Stimulated activated CD4-positive, alpha-beta T cell treated with anti-CD3 and anti-CD28 coated beads, Interleukin-15, amount 100 ng/mL, for 1 hour (primary cell): ENCODE data around the gene GPR161.
"Not testable (repeated sequence)": the region's sequence is repeated elsewhere in the genome, so short reads cannot be mapped to it uniquely, and the experiment has no call there.

Source experiments
- DNase-seq, 2 donors: peaks; one replicate each; pipeline ENCODE4 v3.0.0-alpha.2; 2020; ENCODE audit warnings: low read depth in 1 of 2, low spot score in 1 of 2

Gene GPR161

DNA sequence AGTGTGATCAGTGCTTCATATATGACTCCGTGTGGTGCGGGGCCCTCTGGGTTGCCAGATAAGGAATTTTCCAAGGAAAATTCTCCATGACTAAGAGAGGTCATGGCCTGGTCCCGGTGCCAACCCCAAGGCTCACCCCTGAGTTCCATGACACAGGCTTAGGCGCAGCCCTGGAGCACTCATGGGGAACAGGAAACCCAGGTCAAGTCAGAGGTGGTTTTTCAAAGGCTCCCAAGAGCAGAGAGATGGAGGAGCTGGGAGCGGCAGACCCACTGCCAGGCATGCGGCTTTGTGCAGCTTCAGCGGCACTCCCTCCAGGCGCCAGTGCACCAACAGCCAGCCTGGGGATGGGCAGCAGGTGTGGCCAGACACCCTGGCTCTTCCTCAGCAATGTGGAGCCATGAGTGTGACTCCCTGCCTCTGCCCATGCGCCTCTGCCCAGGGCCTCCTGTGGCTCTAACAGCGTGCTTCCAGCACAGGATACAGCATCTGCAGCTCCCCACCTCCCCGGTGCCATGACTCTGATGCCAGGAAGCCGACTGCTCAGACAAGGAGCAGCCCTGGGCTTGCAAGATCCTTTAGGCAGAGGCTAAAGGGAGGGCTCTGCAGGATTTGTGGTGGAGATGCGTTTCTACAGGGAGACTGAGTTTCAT is 47.3 kb downstream of the GPR161 start:
- no peak for DNase-seq

DNA sequence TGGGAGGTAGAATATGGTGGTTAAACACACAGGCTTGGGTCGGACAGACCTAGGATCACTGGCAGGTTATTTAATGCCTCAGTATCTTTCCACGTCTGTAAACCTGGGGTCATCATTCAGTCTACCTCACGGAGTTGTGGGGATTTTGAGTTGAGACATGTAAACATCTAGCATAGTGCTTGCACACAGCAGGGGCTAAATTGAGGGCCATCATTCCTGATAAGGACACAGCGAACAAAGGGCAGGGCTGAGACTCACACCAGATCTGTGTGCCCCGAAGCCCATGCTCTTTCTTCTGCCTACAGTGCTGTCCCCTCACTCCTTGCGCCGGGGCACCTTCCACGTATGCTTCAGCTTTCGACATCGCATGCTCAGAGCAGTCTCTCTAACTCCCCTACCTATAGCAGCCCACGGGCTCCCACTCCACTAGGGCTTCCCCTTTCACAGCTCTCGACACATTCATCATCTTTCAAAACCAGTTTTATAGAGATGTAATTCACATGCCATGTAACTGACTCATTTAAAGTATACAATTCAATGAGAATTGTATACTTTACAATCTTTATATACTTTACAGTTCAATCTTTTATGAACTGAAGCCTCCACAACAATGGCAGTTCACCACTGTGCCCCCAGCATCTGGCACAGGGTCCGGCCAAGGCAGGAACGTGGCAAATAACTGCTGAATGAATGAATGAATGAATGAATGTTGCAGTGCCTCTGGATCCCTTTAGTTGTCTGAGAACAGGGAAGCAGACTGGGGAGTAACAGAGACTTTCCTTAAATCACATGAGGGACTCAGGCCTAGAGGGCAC is 48.0 kb downstream of the GPR161 start:
- DNase-seq, result no peak

DNA sequence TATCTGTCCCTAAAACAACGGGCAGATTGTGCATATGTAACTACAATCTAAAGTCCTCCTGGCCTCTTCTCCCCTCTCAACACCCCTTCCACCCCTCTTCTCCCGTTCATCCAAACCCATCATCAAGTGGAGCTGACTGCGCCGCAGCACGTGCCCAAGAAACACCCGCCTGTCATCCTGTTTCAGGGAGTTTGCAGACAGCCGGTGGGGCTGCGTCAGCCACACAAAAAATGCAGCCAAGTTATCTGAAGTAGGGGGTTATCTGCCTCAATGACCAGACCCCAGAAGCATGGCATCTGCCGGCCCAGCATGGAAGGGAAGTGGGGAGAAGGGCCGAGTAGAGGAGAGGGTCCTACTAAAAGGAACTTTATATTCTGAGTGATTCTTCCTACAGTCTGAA is 49.0 kb downstream of the GPR161 start:
- DNase-seq, result no peak

DNA sequence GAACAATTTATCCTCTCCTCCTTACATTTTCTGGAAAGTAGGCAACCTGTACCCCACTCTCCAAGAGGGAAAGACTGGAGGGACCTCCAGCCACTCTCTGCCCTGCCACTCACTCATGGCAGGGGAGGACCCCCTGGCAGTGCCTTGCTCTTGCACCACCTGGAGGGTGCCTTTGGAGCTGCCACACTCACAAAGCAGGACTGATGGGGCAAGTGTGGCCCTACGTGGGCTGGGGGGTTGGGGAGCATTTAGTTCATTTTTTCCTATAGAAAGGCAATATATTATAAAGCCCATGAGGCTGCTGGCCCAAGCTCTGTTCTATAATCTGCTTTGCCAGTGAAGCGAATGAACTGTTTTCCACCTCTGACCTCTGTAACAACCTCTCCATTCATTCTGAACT is 50.3 kb downstream of the GPR161 start:
- DNase-seq, result no peak

DNA sequence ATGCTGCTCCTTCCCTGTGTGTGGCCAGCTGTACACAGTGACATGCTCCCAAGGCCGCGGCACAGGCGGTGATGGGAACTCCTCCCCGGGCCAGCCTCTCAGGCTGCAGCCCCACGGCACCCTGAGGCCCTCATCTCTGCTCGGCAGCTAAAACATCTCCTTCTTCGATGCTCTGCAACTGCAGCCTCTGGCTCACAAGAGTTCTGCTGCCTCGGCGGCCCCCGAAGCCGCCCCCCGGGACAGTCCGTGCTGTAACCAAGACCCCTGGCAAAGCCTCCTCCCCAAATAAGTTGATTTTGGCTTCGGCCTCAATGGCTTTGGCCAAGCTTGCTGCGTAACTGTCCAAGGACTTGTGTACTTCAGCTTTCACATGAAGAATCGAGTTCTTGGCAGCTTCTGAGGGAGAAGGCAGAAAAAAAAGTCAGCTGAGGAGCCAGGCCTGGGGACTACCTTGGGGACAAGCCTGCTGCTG is 51.3 kb downstream of the GPR161 start:
- DNase-seq, result no peak

DNA sequence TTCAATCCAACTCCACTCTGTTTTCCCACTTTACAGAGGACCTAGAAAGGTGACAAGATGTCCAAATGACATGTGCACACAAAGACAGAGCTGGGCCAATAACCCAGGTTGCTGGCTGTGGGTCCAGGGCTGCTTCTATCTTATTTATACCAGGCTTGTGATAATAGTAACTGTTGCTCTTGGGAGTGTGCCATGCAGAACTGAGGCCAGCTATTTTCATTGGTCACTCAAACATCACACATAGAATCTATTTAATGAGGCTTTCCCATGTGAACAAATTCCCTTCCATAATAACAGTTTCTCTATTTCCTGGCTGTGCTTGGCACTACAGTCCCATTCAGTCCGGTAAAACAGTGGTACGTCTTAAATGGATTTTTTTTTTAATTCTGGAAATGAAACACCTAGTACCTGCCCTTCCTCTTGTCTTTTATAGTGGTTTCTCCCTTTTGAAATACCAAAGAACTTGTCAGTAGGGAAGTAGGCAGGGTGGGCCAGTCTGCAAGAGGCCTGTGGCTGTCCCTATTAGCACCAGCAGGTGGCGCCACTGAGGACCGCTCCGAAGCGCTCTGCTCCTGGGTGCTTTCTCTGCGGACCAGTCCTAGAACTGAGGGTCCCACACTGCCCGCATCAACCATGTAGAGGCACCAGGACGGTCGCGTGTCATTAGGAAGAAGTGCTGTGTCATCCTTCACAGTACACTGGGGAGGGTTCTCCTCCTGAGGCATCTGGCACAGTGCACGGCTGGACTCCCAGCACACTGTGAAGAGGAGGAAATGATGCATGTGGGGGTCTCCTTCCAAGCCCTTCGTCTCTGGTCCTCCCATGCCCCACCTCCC is 52.1 kb downstream of the GPR161 start:
- peak in 1 of 2 donors; percentile 54 for DNase-seq

DNA sequence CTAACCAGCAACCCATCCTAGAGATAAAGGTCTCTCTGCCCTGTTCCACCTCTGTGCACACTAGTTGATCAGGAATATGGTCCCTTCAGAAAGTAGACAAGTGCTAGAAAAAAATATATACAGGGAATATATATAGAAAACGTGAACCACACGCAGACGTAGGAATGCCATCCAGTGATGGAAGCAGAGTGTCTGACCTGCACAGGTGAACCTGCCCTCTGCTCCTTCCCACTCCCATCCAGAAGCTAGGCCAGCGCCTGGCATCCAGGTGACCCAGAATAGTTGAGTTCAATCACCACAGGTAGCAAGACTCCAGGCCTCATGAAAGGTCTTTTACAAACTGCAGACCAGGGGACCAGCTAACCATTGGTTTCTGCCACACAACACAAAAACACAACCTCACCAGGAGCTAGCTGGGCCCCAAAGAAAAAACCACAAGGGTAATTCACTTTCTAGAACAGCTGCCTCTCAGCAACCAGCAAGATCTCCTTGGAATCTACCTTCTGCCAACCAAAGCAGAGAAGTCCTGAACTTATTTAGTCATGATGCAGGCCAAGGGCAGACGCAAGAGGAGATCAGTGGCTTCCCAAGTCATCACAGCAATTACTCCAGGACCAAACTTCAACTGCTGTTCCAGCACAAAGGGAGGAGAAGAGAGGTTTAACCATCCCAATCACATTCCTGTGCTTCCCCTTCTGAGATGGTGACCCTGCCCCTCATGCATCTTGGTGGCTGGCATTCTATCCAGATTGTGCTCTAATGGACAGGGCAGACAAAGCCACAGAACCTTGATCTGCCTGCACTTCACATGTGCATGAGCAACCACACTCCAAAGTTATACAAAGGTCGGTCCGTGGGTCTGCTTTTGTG is 53.0 kb downstream of the GPR161 start:
- no peak for DNase-seq

DNA sequence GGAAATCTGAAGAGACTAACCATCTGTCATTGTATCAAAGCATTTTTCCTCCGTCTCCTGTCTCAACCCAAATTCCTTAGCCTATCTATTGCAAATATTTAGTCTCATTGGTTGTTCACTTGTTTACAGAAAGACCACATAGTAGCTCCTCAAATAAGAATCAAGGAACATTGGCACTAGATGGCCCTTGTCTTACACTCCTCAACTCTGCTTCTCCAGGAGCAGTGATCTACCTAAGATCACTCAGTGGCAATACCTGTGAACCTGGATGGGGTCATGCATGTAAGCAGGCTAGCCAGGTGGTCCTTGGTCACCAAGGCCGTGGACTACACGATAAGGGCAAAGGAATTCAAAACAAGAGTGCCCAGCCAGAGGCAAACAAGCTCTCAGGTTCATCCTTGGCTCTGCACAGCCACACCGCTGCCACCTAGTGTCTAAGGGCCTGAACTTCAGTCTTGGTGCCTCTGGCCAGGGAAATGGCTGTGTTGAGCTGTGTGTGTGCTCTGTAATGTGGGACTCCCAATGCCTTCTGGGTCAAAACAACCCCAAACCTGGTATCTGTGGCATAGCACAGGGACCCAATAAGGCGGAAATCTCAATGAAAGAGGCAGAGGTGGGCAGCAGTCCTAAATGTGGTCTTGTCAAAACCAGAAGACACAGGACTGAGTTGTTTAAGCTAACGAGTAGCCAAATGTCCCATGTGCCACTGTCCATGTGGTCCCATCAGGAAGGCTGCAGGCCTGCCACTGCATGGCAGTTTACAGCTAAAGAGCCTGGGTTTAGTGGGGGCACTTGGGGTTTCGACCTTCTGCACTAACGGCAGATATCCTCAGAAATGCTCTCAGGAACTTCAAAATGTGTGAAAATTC is 54.5 kb downstream of the GPR161 start:
- peak; percentile 29 to 48 for DNase-seq

DNA sequence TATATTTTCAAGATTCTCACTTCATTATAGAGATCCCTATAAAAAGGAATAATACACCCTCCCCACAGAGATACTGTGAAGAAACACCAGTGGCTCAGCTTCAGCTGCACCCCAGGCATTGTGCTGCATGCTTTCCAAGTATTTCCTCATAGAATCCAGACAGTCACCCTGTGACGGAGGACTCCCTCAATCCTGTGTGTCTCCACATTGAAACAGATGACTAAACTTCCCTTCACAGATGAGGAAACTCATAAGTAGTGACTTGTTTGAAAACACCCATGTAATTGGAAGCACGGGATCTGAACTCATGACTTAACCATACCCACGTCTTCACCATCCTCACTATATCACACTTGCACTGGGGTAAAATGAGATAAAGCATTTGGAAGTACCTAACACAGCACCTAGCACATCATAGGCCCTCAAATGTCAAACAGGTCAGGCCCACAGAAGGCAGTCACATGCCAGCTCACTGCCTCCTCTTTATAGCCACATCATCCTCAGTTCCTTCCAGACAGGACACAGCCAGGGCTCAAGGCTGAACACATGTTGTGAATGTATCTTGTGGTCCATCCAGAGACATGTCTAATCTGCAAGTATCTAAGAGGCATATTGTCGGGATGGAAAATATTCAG is 55.2 kb downstream of the GPR161 start:
- no peak for DNase-seq

DNA sequence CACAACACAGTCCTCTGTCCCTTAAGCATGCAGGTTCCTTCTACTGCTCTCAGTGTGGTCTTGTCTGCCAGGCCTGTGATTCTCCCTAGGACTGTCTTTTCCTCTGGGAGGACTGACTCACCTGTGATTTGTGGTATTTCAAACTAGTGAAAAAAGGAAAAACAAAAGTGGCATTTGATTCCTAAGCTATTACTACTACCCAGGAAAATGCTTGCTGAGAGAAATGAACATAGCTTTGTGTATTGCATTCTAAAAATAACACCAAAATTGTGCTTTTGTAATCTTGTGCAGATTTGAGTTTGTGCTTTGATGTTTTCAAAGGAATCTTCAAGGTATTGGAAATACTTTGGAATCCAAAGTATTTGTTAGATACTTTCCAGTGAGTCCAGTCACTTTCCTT is 57.0 kb downstream of the GPR161 start:
- DNase-seq, result no peak

DNA sequence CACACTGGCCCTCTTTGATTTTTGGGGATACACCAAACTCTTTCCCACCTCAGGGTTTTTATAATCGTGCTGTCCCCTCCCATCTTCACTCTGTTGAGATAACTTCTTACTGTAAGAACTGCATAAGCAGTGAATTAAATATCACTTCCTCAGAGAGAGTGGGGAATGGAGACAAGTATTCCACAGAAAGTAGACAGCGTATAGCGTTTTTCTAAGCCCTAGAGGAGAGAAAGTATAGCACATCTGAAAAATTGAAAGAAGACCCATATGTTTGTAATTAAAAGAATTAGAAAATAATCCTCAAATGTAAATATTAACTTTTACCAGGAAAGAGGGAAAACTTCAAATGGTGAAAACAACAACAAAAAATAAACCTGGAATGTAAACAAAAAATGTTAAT is 67.3 kb downstream of the GPR161 start:
- DNase-seq, result no peak

DNA sequence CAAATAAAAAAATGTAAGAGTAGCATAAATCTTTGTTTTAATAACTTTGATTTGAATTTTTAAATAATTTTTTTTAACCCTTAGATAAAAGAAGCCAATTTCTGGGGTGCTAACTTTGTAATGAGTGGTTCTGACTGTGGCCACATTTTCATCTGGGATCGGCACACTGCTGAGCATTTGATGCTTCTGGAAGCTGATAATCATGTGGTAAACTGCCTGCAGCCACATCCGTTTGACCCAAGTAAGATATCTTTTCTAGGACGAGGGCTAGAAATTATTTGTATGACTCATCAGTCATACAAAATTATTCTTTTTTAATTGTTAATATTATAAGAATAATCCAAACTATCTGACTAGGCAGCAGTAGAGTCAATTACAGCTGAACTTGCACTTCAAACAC is 71.2 kb downstream of the GPR161 start:
- DNase-seq, result no peak

DNA sequence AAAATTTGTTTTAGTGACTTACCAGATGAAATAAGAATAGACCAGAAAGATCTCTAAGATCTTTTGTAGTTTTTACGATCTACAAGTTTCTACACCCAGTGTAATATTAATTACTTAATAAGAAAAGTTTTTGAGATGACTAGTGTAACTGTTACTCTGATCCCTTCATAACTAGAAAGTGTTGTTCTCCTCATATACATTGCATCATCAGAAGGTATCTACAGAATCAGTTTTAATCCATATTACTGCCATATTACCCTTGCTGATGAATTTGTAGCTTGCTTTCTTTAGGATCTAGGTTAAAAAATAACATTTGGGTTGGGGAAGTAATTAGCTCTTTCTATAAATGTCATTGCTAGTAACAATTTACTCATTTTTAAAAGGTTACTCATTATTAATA is 72.5 kb downstream of the GPR161 start:
- no peak for DNase-seq

DNA sequence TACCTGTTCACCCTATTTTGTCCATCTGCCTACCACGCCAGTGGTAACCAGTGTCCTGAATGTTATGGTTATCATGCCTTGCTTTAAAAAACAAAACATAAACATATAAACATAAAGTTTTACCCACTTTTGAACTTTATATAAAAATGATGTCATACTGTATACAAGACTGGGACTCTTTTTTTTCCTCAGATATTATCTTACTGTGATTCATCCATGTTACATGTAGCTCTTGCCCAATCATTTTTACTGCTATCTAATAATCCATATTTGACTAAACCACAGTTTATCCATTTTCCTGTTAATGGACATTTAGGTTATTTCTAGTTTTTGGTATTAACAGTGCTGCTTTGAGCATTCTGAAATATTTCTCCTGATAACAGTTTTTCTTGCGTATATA is 78.8 kb downstream of the GPR161 start:
- DNase-seq, result no peak

DNA sequence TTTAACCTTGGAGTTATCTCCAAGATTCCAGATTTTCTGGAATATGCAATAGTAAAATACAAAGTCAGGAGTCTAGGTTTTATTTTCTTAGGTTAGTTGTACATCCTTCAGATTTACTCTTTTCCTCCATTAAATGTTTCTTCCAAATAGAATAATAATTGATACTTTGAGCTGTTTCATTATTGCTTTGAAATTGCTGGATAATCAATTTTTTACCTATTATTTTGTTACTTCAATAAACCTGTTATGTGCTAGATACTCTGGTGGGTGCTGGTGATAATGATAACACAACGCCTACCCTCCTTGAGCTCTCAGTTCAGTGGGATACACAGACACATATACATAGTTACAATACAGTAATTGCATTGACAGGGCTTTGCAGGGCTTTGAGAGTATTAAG is 79.4 kb downstream of the GPR161 start:
- DNase-seq, result no peak

DNA sequence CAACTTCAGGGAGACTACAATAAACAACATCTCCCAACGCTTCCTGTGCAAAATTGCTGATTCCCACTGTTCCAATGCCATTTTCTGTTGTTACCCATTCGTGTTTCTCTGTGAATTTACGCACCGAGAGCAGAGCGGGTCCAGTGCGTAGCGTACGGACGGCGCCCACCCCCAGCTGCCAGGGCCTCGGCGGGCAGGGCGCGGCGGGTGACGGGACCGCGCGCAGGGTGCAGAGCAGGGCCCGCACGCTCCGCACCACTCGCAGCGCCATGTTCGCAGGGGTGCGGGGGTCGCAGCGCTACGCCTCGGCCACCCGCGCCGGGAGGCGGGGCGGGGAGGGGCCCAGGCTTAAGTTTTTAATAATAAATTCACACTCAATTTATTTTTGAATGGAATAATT is 80.6 kb downstream of the GPR161 start:
- DNase-seq, result not testable (repeated sequence)

DNA sequence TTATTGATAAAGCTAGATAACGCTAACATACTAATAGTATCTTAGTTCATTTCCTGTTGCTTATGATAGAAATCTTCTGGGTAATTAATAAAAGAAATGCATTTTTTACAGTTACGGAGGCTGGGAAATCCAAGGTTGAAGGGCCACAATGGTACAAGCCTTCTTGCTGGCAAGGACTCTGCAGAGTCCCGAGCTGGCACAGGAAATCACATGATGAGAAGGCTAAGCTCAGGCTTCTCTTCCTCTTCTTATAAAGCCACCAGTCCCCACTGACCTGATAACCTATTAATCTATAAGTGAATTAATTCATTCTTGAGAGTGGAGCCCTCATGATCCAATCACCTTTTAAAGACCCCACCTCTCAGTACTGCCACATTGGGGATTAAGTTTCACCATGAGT is 82.6 kb downstream of the GPR161 start:
- no peak for DNase-seq

DNA sequence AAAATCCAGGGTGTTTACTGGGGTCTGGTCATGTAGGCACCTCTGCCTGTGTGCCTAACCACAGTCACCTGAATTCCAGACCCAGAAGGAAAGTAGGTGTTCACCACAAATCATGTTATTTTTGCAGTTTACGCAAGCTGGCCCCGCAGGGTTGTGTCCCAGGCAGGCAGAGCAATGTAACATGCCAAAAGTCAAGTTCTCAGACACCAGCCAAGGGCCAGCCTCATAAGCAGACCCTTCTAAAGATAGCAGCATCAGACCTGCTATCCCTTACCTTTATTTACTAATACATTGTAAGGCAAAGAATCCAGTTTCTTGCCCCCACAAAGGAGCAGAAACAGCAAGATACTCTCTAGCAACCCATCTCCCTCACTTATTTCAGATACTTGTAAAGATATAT is 83.0 kb downstream of the GPR161 start:
- no peak for DNase-seq

DNA sequence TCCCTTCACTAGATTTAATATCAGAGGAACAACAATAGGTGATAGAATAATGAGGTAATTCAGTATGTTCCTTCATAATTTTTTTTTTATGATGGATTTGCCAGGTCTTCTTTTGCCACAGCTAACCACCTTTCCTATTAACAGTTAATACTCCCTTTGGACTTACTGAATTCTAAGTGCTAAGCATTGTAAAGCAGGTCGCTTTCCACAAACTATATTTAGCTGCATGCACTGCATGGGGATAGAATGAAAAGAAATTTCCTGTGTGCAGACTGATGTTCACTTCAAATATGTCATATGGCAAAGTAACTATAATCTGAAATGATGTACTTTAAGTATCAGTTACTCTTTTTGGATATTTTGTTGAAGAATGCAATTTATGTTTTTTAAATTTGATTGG is 85.8 kb downstream of the GPR161 start:
- DNase-seq, result no peak
